Activated CD4-positive, alpha-beta memory T cell treated with anti-CD3 and anti-CD28 coated beads, Interleukin-2, amount 10 ng/mL, durations not matched to agents 7 days and 5 days (primary cell): ENCODE results near the gene RPL37. TPM values are rescaled to one million over a fixed set of nuclear protein-coding genes. Genes with fewer than 3 reads are reported as not detected.
"Not testable (repeated sequence)": the region's sequence is repeated elsewhere in the genome, so short reads cannot be mapped to it uniquely, and the experiment has no call there.

Experiments
- CTCF ChIA-PET: fragments of 350-600 bp; sonication (Branson Sonifier 250); formaldehyde crosslinking; loops from one replicate; lab custom pipeline; 2021; ENCODE audit warnings: antibody characterized with exemption, inconsistent platforms; lab: Charles Lee
- POLR2A ChIA-PET: fragments of 350-600 bp; sonication (Branson Sonifier 250); formaldehyde crosslinking; loops from one replicate; lab custom pipeline; 2021; ENCODE audit warnings: antibody characterized with exemption; lab: Charles Lee
- DNase-seq: peaks from one replicate; pipeline ENCODE4 v3.0.0-alpha.2; 2020
- H3K27ac Mint-ChIP-seq: one replicate; pipeline ENCODE4 v1.8.0; 2021; ENCODE audit warnings: mild to moderate bottlenecking, mixed read lengths
- H3K27me3 Mint-ChIP-seq: one replicate; pipeline ENCODE4 v1.8.0; 2021; ENCODE audit warnings: mixed read lengths
- H3K36me3 Mint-ChIP-seq: one replicate; pipeline ENCODE4 v1.8.0; 2021; ENCODE audit warnings: low read depth, mixed read lengths
- H3K4me1 Mint-ChIP-seq: one replicate; pipeline ENCODE4 v1.8.0; 2021; ENCODE audit warnings: mixed read lengths
- H3K4me3 Mint-ChIP-seq: one replicate; pipeline ENCODE4 v1.8.0; 2021; ENCODE audit warnings: mild to moderate bottlenecking, mixed read lengths
- H3K9me3 Mint-ChIP-seq: one replicate; pipeline ENCODE4 v1.8.0; 2021; ENCODE audit warnings: mixed read lengths
- total RNA-seq, 2 experiments: library from RNA; stranded (reverse); gene quantifications; one replicate each; pipeline ENCODE4 v1.2.3, GENCODE V29; 2021

The RPL37 gene
- total RNA-seq, 2 experiments from 2014 or later = 1,494 to 1,565 TPM

DNA sequence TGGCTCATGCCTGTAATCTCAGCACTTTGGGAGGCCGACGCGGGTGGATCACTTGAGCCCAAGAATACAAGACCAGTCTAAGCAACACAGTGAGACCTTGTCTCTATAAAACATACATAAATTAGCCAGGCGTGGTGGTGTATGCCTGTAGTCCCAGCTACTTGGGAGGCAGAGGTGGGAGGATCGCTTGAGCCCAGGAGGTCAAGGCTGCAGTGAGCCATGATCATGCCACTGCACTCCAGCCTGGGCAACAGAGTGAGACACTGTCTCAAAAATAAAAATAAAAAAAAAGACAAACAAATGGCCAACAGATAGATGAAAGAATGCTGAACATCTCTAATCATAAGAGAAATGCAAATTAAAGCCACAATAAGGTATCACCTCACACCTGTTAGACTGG, 46.1 kb downstream of the RPL37 start:
- Mint-ChIP-seq H3K36me3 (peaks cover 51% of the 10 kb centered on the region), H3K4me1 (peaks cover 28% of the 10 kb centered on the region)
- CTCF ChIA-PET, H3K27ac Mint-ChIP-seq, DNase-seq, H3K27me3 Mint-ChIP-seq, H3K9me3 Mint-ChIP-seq, H3K4me3 Mint-ChIP-seq: not testable (repeated sequence)
- POLR2A ChIA-PET = interaction anchor here (1.2 to 1.6 kb wide), 2 partner anchors 12 to 14 kb away, joined by 3 read pairs; no protein-coding TSS in a partner anchor

DNA sequence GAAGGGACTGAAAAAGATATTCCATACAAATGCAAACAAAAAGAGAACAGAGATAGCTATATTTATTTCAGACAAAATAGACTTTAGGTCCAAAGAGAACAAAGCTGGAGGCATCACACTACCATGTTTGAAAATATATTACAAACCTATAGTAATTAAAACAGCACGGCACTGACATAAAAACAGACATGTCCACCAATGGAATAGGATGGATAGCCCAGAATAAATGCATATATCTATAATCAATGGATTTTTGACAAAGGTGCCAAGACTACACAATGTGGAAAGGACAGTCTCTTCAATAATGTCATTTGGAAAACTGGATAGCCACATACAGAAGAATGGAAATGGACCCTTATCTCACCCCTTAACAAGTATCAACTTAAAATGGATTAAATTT, 47.0 kb downstream of the RPL37 start:
- no peaks in the 10 kb centered on the region for H3K27me3 Mint-ChIP-seq
- CTCF ChIA-PET = no interaction called here
- POLR2A ChIA-PET = interaction anchor here (0.6 to 1.6 kb wide), 4 partner anchors 9 to 1692 kb away, joined by 3 to 4 read pairs (median 3); no protein-coding TSS in a partner anchor
- no peak overlapping the region for H3K27ac Mint-ChIP-seq
- DNase-seq = no peak
- H3K9me3 Mint-ChIP-seq = peaks cover 5% of the 10 kb centered on the region
- peaks cover 23% of the 10 kb centered on the region for H3K4me1 Mint-ChIP-seq
- H3K36me3 Mint-ChIP-seq = peaks cover 43% of the 10 kb centered on the region
- H3K4me3 Mint-ChIP-seq = no peak overlapping the region

DNA sequence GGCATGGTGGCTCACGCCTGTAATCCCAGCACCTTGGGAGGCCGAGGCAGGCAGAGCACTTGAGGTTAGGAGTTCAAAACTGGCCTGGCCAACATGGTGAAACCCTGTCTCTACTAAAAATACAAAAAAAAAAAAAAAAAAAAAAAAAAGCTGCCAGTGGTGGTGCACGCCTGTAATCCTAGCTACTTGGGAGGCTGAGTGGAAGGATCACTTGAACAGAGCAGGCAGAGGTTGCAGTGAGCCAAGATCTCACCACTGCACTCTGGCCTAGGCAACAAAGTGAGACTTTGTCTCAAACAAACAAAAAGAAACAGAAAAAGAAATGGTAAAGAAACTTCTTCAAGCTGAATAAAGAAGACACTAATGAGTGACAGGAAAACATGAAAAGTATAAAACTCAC, 48.4 kb downstream of the RPL37 start:
- CTCF ChIA-PET = interaction anchor here (0.6 kb wide), 1 partner anchor 55 kb away, joined by 3 read pairs; the partner anchor contains the start of gene CARD6

DNA sequence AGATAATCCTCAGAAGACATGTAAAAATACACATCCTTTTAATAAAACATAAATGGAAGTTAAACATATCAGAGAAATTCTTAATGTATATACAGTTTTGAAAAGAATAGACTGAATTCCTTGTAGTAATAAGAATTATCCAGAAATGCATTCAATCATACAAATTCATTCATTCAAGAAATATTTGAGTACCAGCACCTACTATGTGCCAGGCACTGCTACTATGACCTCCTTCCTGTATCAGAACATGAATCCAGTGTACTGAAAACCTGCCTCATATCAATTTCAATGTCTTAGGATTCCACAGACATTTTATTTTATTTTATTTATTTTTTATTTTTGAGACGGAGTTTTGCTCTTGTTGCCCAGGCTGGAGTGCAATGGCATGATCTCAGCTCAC, 50.1 kb downstream of the RPL37 start:
- Mint-ChIP-seq H3K27me3 (no peaks in the 10 kb centered on the region), H3K27ac (no peak overlapping the region), H3K4me3 (no peak overlapping the region), H3K9me3 (peaks cover 5% of the 10 kb centered on the region), H3K36me3 (peaks cover 51% of the 10 kb centered on the region), H3K4me1 (peaks cover 26% of the 10 kb centered on the region)
- CTCF ChIA-PET = no interaction called here
- no peak for DNase-seq
- POLR2A ChIA-PET = no interaction called here

More for the DNA sequence above, 48.4 kb downstream of the RPL37 start:
- H3K36me3 Mint-ChIP-seq = peaks cover 48% of the 10 kb centered on the region
- H3K27ac Mint-ChIP-seq, H3K27me3 Mint-ChIP-seq, DNase-seq, H3K9me3 Mint-ChIP-seq, H3K4me3 Mint-ChIP-seq, POLR2A ChIA-PET: not testable (repeated sequence)
- H3K4me1 Mint-ChIP-seq = peaks cover 30% of the 10 kb centered on the region

DNA sequence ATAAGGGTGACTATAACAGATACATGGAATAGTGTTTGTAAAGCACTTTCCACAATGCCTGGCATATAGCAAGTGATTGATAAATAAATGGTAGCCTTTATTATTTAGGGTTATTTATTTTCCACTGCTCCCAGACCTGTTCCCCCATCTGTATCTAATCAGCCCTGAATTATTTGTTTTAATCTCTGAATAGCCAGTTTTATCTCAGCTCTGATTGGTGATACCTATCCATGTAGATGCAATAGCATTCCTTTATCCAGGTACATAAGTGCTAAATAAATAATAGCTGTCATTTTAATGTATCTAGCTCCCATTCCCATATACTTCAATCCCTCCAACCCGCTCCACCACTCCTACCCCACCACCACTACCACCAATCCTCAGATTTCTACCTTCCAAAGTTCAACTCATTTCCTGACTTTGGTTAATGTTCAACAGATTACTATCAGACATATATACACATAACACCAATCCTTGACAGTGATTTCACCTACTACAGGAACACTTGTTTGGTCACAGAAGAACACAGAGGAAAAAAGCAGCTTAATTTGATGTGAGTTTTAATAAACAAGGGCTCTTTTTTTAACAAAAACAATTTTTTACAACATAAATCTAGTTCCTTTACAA, 50.9 kb downstream of the RPL37 start:
- peaks cover 28% of the 10 kb centered on the region for H3K4me1 Mint-ChIP-seq
- no peak for DNase-seq
- CTCF ChIA-PET = no interaction called here
- peaks cover 5% of the 10 kb centered on the region for H3K9me3 Mint-ChIP-seq
- H3K27ac Mint-ChIP-seq = no peak overlapping the region
- no peak overlapping the region for H3K4me3 Mint-ChIP-seq
- POLR2A ChIA-PET = no interaction called here
- peaks cover 52% of the 10 kb centered on the region for H3K36me3 Mint-ChIP-seq
- H3K27me3 Mint-ChIP-seq = no peaks in the 10 kb centered on the region

DNA sequence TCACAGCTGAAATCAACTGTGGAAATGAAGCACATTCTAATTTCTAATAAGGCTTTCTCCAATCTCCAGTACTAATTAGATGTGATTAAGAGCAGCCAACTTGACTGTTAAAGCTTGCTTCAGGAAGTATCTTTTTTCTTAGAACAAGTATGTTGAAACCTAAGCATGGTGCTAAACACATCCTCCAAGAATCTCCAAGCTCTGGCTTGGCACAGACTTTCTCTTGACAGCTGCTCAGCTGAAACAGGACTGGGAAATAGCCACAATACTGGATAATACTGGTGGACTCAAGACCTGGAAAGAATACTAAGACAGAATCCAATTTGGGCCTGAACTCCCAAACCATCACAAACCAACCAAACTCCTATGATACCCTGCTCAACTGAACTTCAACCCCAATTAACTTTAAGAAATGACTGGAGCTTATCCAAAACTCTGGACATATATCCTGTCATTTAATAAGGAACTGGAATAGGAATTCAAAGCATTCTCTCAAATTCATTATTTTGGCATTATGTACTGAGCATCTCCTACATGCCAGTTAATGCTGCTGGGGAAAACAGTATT, 53.1 kb downstream of the RPL37 start:
- no peak overlapping the region for H3K27ac Mint-ChIP-seq
- no peaks in the 10 kb centered on the region for H3K27me3 Mint-ChIP-seq
- H3K36me3 Mint-ChIP-seq = peaks cover 38% of the 10 kb centered on the region
- H3K4me3 Mint-ChIP-seq = no peak overlapping the region
- H3K9me3 Mint-ChIP-seq = no peaks in the 10 kb centered on the region
- ChIA-PET POLR2A (interaction anchor here (0.7 kb wide), 1 partner anchor 17 kb away, joined by 3 read pairs; no protein-coding TSS in a partner anchor), CTCF (no interaction called here)
- no peak for DNase-seq
- H3K4me1 Mint-ChIP-seq = peaks cover 27% of the 10 kb centered on the region

DNA sequence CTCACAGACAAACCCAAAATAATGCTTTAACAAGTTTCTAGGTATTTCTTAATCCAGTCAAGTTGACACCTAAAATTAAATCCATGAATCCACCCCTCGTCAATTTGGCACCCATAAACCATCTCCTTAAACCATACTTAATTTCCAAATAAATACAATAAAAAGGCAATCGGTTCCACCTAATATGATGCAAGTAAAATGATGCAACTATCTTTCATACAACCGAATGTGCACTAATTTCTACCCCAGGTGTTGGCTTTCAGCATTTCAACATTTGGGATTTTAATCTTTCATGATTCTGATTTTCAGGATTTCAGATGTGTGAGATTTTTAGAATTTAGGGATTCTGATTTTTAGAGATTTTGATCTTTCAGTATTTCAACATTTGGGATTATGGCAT, 54.2 kb downstream of the RPL37 start:
- H3K4me3 Mint-ChIP-seq = no peak overlapping the region
- H3K27ac Mint-ChIP-seq = no peak overlapping the region
- H3K4me1 Mint-ChIP-seq = peaks cover 32% of the 10 kb centered on the region
- peaks cover 40% of the 10 kb centered on the region for H3K36me3 Mint-ChIP-seq
- no peaks in the 10 kb centered on the region for H3K27me3 Mint-ChIP-seq
- no peak for DNase-seq
- ChIA-PET CTCF (no interaction called here), POLR2A (no interaction called here)
- H3K9me3 Mint-ChIP-seq = no peaks in the 10 kb centered on the region

DNA sequence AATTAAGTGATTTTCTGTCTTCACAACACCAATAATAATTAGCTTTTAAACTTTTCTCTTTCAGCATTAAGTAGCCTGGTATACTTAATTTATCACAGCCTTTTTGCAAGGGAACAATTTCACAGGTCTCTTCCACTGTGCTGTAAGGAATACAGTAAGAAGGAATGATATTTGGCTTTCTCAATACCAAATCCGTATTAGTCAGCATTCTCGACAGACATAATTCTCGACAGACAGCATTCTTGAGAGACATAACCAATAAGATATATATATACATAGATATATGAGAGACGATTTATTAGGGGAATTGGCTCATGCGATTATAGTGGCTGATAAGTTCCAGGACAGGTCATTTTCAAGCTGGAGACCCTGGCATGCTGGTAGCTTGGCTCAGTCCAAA, 54.8 kb downstream of the RPL37 start:
- Mint-ChIP-seq H3K4me1 (peaks cover 29% of the 10 kb centered on the region), H3K4me3 (no peak overlapping the region), H3K27ac (no peak overlapping the region), H3K36me3 (peaks cover 42% of the 10 kb centered on the region), H3K27me3 (no peaks in the 10 kb centered on the region), H3K9me3 (no peaks in the 10 kb centered on the region)
- CTCF ChIA-PET = no interaction called here
- POLR2A ChIA-PET = no interaction called here
- no peak for DNase-seq

DNA sequence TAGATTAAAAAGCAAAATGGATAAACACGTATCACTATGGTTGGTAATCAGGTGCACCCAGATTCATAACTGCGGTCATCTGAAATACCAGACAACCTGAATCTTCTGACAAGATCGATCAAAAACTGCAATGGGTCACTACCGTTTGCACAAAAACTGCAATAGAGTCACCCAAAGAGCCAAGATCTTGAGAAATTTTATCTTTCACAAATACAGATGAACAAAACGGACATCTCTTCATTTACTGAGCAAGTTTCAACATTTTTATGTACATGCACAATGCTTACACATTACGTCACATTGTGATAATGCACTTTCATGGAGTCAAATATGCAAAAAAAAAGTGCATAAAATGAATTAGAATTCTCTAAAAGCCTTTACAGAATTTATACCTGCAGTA, 55.5 kb downstream of the RPL37 start:
- Mint-ChIP-seq H3K4me1 (peaks cover 27% of the 10 kb centered on the region), H3K9me3 (no peaks in the 10 kb centered on the region), H3K27ac (no peak overlapping the region), H3K36me3 (peaks cover 45% of the 10 kb centered on the region), H3K4me3 (no peak overlapping the region), H3K27me3 (no peaks in the 10 kb centered on the region)
- ChIA-PET CTCF (no interaction called here), POLR2A (interaction anchor here (0.6 kb wide), 1 partner anchor 23 kb away, joined by 3 read pairs; no protein-coding TSS in a partner anchor)
- no peak for DNase-seq

DNA sequence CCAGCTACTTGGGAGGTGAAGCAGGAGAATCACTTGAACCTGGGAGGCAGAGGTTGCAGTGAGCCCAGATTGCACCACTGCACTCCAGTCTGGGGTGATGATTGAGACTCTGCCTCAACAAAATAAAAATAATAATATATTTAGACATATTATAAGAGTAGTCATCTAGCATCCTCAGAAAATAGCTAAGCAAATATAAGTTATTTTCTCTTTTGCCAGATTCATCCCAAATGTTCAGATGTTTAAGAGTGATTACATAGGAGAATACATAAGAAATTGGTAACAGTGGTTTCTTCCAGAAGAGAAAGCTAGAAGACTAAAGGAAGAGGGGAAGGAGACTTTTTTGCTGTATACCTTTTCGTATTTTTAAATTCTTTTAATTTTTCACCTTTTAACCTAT, 56.9 kb downstream of the RPL37 start:
- Mint-ChIP-seq H3K36me3 (peaks cover 52% of the 10 kb centered on the region), H3K27me3 (no peaks in the 10 kb centered on the region), H3K4me1 (peaks cover 21% of the 10 kb centered on the region), H3K9me3 (no peaks in the 10 kb centered on the region), H3K27ac (no peak overlapping the region), H3K4me3 (no peak overlapping the region)
- ChIA-PET POLR2A (no interaction called here), CTCF (no interaction called here)
- no peak for DNase-seq

DNA sequence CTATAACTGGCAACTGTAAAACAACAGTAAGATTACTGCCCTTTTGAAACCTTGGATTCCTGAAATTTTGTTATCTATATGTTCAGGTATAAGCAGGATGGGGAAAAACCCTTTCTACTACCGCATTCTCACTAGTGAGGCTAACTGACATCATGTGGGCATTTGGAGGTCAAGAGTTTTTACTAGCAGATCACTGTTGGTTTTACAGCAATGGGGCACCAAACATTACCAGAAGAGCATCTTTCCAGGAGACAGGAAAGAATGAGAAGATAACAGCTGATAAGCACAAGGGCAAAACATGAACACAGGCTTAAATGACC, 58.4 kb downstream of the RPL37 start:
- Mint-ChIP-seq H3K4me1 (peaks cover 14% of the 10 kb centered on the region), H3K27ac (no peak overlapping the region), H3K36me3 (peaks cover 57% of the 10 kb centered on the region), H3K27me3 (no peaks in the 10 kb centered on the region), H3K9me3 (no peaks in the 10 kb centered on the region), H3K4me3 (no peak overlapping the region)
- no peak for DNase-seq
- ChIA-PET CTCF (interaction anchor here (2.1 kb wide), 1 partner anchor 20 kb away, joined by 6 read pairs; the partner anchor contains the start of gene TTC33), POLR2A (interaction anchor here (1.4 kb wide), 1 partner anchor 12 kb away, joined by 3 read pairs; no protein-coding TSS in a partner anchor)

DNA sequence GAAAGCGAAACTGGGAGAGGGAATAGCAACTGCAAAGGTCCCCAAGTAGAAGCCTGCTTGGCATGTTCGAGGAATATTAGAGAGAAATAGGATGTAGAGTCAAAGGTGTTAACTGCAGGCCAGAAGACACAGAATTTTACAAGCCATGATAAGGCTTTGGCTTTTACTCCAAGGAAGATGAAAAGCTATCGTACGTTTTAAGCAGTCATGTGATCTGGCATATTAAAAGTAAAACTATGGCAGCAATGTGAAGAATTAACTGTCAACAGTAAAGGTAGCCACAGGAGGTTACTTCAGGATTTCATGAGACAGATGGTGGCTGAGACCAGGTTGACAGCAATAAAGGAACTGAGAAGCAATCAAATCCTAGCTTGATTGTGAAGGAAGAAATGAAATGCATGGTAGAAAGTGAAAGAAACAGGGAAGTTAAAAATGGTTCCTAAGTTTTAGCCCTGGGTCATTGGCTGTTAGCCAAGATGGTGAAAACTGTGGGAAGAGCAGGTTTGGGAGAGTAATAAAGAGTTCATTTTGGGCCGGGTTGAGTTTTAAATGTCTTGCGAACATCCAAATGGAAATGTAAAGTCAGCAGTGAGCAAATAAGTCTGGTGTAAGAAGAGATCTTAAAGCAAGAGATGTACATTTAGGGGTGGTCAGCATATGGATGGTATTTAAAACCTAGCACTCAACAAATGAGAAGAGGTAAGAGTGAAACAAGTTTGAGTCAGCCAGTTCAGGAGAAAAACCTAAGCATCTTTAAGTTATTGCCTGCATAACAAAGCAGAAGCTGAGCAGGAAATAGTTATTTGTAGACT, 59.0 kb downstream of the RPL37 start:
- Mint-ChIP-seq H3K27me3 (no peaks in the 10 kb centered on the region), H3K4me3 (no peak overlapping the region), H3K4me1 (peaks cover 14% of the 10 kb centered on the region), H3K27ac (peak overlapping the region; percentile 5), H3K9me3 (no peaks in the 10 kb centered on the region), H3K36me3 (peaks cover 56% of the 10 kb centered on the region)
- no peak for DNase-seq
- ChIA-PET CTCF (interaction anchor here (2.1 kb wide), 1 partner anchor 20 kb away, joined by 6 read pairs; the partner anchor contains the start of gene TTC33), POLR2A (interaction anchor here (1.3 to 1.4 kb wide), 3 partner anchors 13 to 55 kb away, joined by 3 to 4 read pairs (median 3); no protein-coding TSS in a partner anchor)
